IgD-negative memory B cell (primary cell): ENCODE results near the gene CACNA1G. TPM values are rescaled to one million over a fixed set of nuclear protein-coding genes. Genes with fewer than 3 reads are reported as not detected.

ENCODE experiments used
- H3K27ac Mint-ChIP-seq, 3 donors: one replicate each; pipeline ENCODE4 v1.8.0; 2020 to 2022; ENCODE audit warnings: mild to moderate bottlenecking in 3 of 3, mixed read lengths in 3 of 3, moderate library complexity in 1 of 3
- H3K27me3 Mint-ChIP-seq: one replicate; pipeline ENCODE4 v1.8.0; 2021; ENCODE audit warnings: mixed read lengths
- H3K36me3 Mint-ChIP-seq: one replicate; pipeline ENCODE4 v1.8.0; 2020; ENCODE audit warnings: mild to moderate bottlenecking, mixed read lengths
- H3K4me1 Mint-ChIP-seq, 3 donors: one replicate each; pipeline ENCODE4 v1.8.0; 2020 to 2022; ENCODE audit warnings: mixed read lengths in 3 of 3, mild to moderate bottlenecking in 1 of 3
- H3K4me3 Mint-ChIP-seq, 4 donors: one replicate each; pipeline ENCODE4 v1.8.0; 2020 to 2022; ENCODE audit warnings: mild to moderate bottlenecking in 4 of 4, mixed read lengths in 4 of 4, moderate library complexity in 3 of 4
- H3K9me3 Mint-ChIP-seq, 3 donors: one replicate each; pipeline ENCODE4 v1.8.0; 2020 to 2021; ENCODE audit warnings: mixed read lengths in 3 of 3, mild to moderate bottlenecking in 1 of 3
- polyA plus RNA-seq: library from polyadenylated mRNA; unstranded; fragments of 300-500 nt; fragmentation: Illumina TruSeq; gene quantifications from one replicate; pipeline ENCODE4 v1.2.3, GENCODE V29; 2021

CACNA1G gene
- polyA plus RNA-seq, 1 donor from 2014 or later: not detected

- no peaks in the 10 kb centered on the region for H3K36me3 Mint-ChIP-seq
- peak overlapping the region in 1 of 3 donors; percentile 9 for H3K27ac Mint-ChIP-seq
- H3K27me3 Mint-ChIP-seq: peaks cover 29% of the 10 kb centered on the region
- H3K4me3 Mint-ChIP-seq: no peak overlapping the region
- peaks cover 0 to 4% (median 0%) of the 10 kb centered on the region in 3 donors for H3K4me1 Mint-ChIP-seq
- no peaks in the 10 kb centered on the region for H3K9me3 Mint-ChIP-seq
Observed at GRCh38 chr17:50625032-50625871, 64.7 kb downstream of the CACNA1G start.

DNA sequence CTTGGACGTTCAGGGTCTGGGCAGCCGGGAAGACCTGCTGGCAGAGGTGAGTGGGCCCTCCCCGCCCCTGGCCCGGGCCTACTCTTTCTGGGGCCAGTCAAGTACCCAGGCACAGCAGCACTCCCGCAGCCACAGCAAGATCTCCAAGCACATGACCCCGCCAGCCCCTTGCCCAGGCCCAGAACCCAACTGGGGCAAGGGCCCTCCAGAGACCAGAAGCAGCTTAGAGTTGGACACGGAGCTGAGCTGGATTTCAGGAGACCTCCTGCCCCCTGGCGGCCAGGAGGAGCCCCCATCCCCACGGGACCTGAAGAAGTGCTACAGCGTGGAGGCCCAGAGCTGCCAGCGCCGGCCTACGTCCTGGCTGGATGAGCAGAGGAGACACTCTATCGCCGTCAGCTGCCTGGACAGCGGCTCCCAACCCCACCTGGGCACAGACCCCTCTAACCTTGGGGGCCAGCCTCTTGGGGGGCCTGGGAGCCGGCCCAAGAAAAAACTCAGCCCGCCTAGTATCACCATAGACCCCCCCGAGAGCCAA is 65.6 kb downstream of the CACNA1G start:
- Mint-ChIP-seq H3K9me3 (no peaks in the 10 kb centered on the region), H3K4me1 (peaks cover 0 to 4% (median 0%) of the 10 kb centered on the region in 3 donors), H3K4me3 (no peak overlapping the region), H3K36me3 (no peaks in the 10 kb centered on the region), H3K27me3 (peaks cover 29% of the 10 kb centered on the region), H3K27ac (no peak overlapping the region)

GRCh38 chr17:50627036-50627781 is 66.7 kb downstream of the CACNA1G start:
- no peak overlapping the region for H3K4me3 Mint-ChIP-seq
- no peaks in the 10 kb centered on the region for H3K9me3 Mint-ChIP-seq
- H3K27me3 Mint-ChIP-seq: peaks cover 32% of the 10 kb centered on the region
- no peak overlapping the region for H3K27ac Mint-ChIP-seq
- no peaks in the 10 kb centered on the region for H3K36me3 Mint-ChIP-seq
- peaks cover 0 to 4% (median 3%) of the 10 kb centered on the region in 3 donors for H3K4me1 Mint-ChIP-seq

DNA sequence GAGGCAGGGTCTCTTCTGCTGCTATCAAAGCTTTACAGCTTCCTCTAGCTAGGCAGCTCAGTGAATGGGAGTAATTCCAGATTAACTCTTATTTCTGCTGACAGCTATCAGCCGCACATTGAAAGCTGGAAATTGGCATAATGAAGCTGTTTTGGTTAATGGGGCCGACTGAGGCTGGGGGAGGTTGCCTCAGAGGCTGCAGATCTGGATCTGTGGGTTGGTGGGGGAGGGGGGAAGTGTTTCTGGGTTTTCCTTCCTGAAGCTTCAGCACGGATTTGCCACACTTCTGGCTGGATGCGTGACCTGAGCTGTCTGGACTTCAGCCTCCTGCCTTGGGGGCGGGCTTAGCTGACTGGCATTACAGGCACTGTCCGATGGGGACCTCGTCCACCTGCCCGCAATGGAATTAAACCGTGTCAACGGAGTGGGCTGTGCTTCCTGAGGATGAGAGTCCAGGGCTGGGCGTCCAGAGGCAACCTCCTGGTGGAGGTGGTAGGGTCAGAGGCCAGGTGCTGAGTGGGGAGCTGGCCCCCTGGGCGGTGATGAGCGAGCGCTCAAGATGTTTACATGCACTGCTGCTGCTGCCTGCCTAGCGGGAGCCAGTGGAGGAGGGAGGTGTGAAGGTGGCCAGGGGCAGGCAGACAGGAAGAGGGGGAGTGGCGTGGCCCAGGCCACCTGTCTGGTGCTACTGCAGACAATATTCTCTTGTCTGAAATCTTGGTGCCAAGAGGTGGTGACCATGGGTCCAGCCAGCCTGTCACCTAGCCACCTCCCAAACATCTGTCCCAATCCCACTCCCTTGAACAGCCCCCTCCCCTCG is 67.5 kb downstream of the CACNA1G start:
- H3K36me3 Mint-ChIP-seq: no peaks in the 10 kb centered on the region
- H3K9me3 Mint-ChIP-seq: no peaks in the 10 kb centered on the region
- no peak overlapping the region for H3K27ac Mint-ChIP-seq
- H3K4me3 Mint-ChIP-seq: no peak overlapping the region
- H3K4me1 Mint-ChIP-seq: peaks cover 0 to 8% (median 7%) of the 10 kb centered on the region in 3 donors
- peaks cover 35% of the 10 kb centered on the region for H3K27me3 Mint-ChIP-seq

GRCh38 chr17:50629902-50630301 is 69.4 kb downstream of the CACNA1G start:
- Mint-ChIP-seq H3K36me3 (no peaks in the 10 kb centered on the region), H3K27ac (no peak overlapping the region), H3K4me3 (no peak overlapping the region), H3K9me3 (no peaks in the 10 kb centered on the region), H3K27me3 (peaks cover 49% of the 10 kb centered on the region), H3K4me1 (peaks cover 0 to 11% (median 10%) of the 10 kb centered on the region in 3 donors)

- H3K27ac Mint-ChIP-seq: no peak overlapping the region
- H3K36me3 Mint-ChIP-seq: no peaks in the 10 kb centered on the region
- H3K4me1 Mint-ChIP-seq: peaks cover 0 to 10% (median 8%) of the 10 kb centered on the region in 3 donors
- peaks cover 46% of the 10 kb centered on the region for H3K27me3 Mint-ChIP-seq
- no peak overlapping the region for H3K4me3 Mint-ChIP-seq
- H3K9me3 Mint-ChIP-seq: no peaks in the 10 kb centered on the region
Observed at GRCh38 chr17:50630524-50631194, 70.1 kb downstream of the CACNA1G start.

- peak overlapping the region in 1 of 4 donors; percentile 47 for H3K4me3 Mint-ChIP-seq
- H3K9me3 Mint-ChIP-seq: no peaks in the 10 kb centered on the region
- no peaks in the 10 kb centered on the region for H3K36me3 Mint-ChIP-seq
- H3K4me1 Mint-ChIP-seq: peaks cover 0 to 10% (median 7%) of the 10 kb centered on the region in 3 donors
- no peak overlapping the region for H3K27ac Mint-ChIP-seq
- H3K27me3 Mint-ChIP-seq: peaks cover 49% of the 10 kb centered on the region
Observed at GRCh38 chr17:50631195-50631907, 70.8 kb downstream of the CACNA1G start.

- Mint-ChIP-seq H3K27me3 (peaks cover 51% of the 10 kb centered on the region), H3K27ac (no peak overlapping the region), H3K9me3 (no peaks in the 10 kb centered on the region), H3K4me3 (peak overlapping the region in 1 of 4 donors; percentile 76), H3K4me1 (peaks cover 0 to 10% (median 7%) of the 10 kb centered on the region in 3 donors), H3K36me3 (no peaks in the 10 kb centered on the region)
Observed at GRCh38 chr17:50631908-50632571, 71.5 kb downstream of the CACNA1G start.

GRCh38 chr17:50632637-50633036 is 72.1 kb downstream of the CACNA1G start:
- no peak overlapping the region for H3K4me3 Mint-ChIP-seq

GRCh38 chr17:50633683-50634082 is 73.2 kb downstream of the CACNA1G start:
- H3K36me3 Mint-ChIP-seq: no peaks in the 10 kb centered on the region
- no peak overlapping the region for H3K27ac Mint-ChIP-seq
- peaks cover 53% of the 10 kb centered on the region for H3K27me3 Mint-ChIP-seq
- H3K9me3 Mint-ChIP-seq: no peaks in the 10 kb centered on the region
- H3K4me3 Mint-ChIP-seq: peak overlapping the region in 3 of 4 donors; percentile 16 to 77 (median 72)
- H3K4me1 Mint-ChIP-seq: peaks cover 0 to 10% (median 7%) of the 10 kb centered on the region in 3 donors

More at GRCh38 chr17:50632637-50633036, 72.1 kb downstream of the CACNA1G start:
- Mint-ChIP-seq H3K27me3 (peaks cover 52% of the 10 kb centered on the region), H3K36me3 (no peaks in the 10 kb centered on the region), H3K27ac (peak overlapping the region in 1 of 3 donors; percentile 33), H3K9me3 (no peaks in the 10 kb centered on the region), H3K4me1 (peaks cover 0 to 10% (median 7%) of the 10 kb centered on the region in 3 donors)

DNA sequence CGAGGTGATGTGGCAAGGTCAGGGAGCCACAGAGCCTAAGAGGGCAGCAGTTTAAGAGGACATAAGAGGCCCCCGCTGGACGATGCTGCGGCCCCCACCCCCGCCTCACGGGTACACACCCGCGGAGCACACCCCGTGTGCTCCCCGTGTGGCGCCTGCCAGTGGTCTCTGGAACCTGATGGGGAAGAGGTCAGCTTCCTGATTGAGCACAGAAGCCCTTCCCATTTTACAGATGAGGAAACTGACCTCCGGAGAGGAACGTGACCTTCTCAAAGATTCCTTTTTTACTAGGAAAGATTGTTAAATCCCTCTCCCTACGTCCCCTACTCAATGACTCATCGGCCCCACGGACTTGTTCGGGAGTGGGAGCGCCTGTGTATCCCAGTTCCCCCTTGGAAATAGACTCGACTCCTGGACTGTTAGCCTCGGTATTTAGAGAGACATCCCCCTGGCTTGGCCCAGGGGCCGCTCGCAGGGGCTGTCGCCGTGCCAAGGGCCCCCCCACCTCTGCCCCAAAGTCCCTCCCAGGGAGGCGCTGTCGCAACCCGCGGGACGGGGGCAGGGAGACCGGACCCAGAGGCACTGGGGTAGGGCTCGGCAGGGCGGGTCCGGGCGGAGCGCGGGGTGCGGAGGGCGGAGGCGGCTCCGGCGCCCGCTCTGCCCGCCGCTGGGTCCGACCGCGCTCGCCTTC is 73.9 kb downstream of the CACNA1G start, which contains the start of gene ABCC3:
Gene ABCC3, plus strand, starts transcription at position 658 of the 691 bp plus-strand sequence. CDS start 56 bp downstream, outside the sequence.
- peaks cover 0 to 10% (median 7%) of the 10 kb centered on the region in 3 donors for H3K4me1 Mint-ChIP-seq
- H3K27ac Mint-ChIP-seq: no peak within 1 kb of the TSS
- H3K36me3 Mint-ChIP-seq: no peaks in the 10 kb centered on the region
- no peaks in the 10 kb centered on the region for H3K9me3 Mint-ChIP-seq
- peaks cover 53% of the 10 kb centered on the region for H3K27me3 Mint-ChIP-seq
- peak within 1 kb of the TSS in 3 of 4 donors; percentile 16 to 77 (median 72) for H3K4me3 Mint-ChIP-seq

- Mint-ChIP-seq H3K27me3 (peaks cover 53% of the 10 kb centered on the region), H3K4me3 (peak overlapping the region in 1 of 4 donors; percentile 37), H3K36me3 (no peaks in the 10 kb centered on the region), H3K9me3 (no peaks in the 10 kb centered on the region), H3K27ac (no peak overlapping the region), H3K4me1 (peaks cover 0 to 10% (median 7%) of the 10 kb centered on the region in 3 donors)
Observed at GRCh38 chr17:50634915-50635731, 74.6 kb downstream of the CACNA1G start.
